ENCODE results near the gene ZNF607. TPM values are rescaled to one million over a fixed set of nuclear protein-coding genes. Genes with fewer than 3 reads are reported as not detected.

Gene ZNF607
- total RNA-seq, 1 donor from 2014 or later: 11.4 TPM

DNA sequence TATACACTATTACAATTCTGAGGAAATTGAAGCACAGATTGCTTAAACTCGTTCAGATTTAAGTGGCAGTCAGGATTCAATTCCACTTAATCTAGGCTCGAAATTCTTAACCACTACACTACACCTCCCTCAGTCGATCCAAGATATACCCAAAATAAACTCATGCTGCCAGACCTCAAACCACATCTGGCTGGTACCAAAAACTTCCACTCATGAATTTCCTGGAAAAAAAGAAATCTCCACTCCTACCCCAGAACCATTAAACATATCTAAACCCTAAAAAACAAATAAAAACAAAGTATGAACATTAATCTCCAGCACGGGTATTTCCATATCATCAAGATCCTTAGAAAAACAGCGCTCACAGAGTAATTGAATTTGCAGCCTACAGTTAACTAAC, 65.4 kb downstream of the ZNF607 start:
- no peak for DNase-seq (ENCODE audit: low read depth)

Other genes with a start within 250 kb of the ZNF607 start
- 3.0 and 6.8 TPM in 2 replicates for gene ZNF793, start 212.8 kb downstream of the ZNF607 start, total RNA-seq
- gene ZNF571, start 125.0 kb downstream of the ZNF607 start, total RNA-seq: 1.9 and 11.6 TPM in 2 replicates
- gene ZNF540, start 124.9 kb downstream of the ZNF607 start, total RNA-seq: 0.45 and 3.8 TPM in 2 replicates
- 17.2 and 24.7 TPM in 2 replicates for gene ZFP30, start 64.3 kb downstream of the ZNF607 start, total RNA-seq
- 3.5 and 9.7 TPM in 2 replicates for gene ZNF573, start 59.8 kb upstream of the ZNF607 start, total RNA-seq
- gene WDR87, start 186.8 kb upstream of the ZNF607 start, total RNA-seq: not detected in 2 replicates
- gene SIPA1L3, start 187.4 kb upstream of the ZNF607 start, total RNA-seq: 40.3 and 77.2 TPM in 2 replicates

Measured in renal cortical epithelial cell (primary cell).